IPS-11a (cell line): ENCODE results near the gene AP1AR.
"Not testable (repeated sequence)": the region's sequence is repeated elsewhere in the genome, so short reads cannot be mapped to it uniquely, and the experiment has no call there.

ENCODE experiments used
- H3K4me3 ChIP-seq: one replicate; pipeline ENCODE4 v1.5.1; 2013; ENCODE audit warnings: low read depth, low read length, control low read depth

Gene AP1AR

DNA sequence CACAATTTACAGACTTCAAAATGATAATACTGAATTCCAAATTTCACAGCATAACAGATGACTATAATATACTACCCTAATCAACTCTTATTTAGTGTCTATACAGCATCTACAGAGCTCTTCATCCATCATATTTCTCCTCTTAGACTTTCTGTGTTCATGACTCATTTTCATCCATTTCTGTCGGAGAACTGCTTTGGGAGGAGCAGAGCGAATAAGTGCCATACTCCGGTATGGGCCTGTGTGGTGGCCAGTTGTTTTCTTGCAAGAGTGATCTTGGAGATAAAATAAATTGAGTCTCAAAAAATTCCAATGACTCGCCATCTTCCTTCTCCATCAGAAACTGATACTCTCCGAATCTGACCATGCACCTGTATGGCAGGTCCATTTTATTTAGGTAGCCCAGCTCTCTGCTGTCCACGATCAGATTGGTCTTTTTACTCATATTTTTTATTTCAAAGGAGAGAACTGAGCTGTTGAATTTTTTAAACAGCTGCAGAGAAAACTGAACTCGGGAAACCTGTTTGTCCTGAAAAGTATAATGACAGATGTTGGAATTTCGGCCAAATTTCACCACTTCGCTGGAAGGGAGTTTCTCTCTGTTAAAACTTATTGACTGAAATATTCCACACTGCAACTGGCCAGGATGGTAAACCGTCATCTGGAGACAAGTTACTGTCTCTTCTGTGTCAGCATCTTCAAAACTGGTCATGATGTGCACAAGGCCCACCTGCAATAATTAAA lies 46.3 kb downstream of the AP1AR start:
- no peak overlapping the region for H3K4me3 ChIP-seq

DNA sequence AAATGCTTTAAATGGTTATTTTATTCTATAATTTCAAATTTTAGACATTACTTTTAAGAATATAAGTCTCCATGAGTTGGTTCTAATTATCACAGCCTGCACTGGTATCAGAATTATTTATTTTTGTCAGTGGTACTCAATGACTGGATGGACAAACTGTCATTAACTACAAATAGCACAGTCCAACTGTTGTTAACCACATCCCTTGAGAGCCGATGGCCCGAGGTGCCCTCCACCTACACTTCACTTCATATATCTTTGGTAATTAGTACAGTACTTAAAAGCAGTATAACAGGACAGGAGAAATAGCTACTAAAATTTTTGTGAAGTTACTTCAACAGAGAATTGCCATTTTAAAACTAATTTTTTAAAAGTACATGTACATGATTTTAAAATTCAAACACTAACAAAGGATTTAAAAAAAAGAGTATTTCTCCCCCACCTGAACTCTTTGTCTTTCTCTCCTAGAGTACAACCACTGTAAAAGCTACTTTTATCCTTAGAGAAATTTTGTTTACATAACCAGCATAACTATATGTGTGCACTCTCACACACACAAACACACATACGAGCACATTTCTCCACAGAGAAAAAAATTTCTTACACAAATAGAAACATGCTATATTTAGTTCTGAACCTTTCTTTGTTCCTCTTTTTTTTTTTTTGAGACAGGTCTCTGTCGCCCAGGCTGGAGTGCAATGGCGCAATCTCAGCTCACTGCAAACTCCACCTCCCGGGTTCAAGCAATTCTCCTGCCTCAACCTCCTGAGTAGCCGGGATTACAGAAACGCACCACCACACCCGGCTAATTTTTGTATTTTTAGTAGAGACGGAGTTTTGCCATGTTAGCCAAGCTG lies 47.7 kb downstream of the AP1AR start:
- H3K4me3 ChIP-seq: no peak overlapping the region

DNA sequence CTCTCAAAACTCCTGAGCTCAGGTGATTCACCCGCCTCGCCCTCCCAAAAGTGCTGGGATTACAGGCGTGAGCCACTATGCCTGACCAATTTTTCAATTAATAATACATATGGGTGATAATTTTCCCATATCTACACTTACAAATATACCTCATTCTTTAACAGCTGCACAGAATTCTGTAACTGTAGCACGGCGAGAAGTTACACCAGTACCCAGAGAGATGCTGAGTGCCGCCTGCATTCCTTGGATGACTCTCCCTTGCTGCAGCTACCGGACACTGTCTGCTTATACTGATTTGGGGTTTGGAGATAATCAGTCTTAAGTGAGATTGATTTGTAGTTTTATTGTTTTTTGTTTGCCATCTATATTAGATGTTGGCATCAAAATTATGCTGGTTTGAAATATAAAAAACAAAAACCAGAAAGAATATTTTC lies 48.3 kb downstream of the AP1AR start:
- no peak overlapping the region for H3K4me3 ChIP-seq

DNA sequence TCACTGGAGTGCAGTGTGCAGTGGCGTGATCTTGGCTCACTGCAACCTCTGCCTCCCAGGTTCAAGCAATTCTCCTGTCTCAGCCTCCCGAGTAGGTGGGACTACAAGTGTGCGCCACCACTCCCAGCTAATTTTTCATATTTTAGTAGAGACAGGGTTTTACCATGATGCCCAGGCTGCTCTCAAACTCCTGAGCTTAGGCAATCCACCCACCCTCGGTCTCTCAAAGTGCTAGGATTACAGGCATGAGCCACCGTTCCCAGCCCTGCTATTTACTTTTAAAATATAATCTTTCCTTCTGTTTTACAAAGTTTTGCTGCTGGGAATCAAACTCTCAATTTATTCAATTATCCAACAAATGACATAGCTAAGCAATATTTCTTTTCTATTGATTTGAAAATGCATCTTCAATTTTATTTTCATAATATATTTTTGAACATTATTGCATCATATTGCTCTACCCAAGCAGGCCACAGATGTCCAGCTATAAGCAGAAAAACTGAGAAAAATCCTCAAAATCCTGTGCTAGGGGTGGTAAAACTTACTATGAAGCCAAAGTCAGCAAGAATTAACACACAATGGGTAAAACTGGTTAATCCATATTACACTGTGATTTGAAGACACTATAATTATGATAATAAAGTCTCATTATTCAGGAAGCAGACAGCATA lies 48.9 kb downstream of the AP1AR start:
- H3K4me3 ChIP-seq: no peak overlapping the region

DNA sequence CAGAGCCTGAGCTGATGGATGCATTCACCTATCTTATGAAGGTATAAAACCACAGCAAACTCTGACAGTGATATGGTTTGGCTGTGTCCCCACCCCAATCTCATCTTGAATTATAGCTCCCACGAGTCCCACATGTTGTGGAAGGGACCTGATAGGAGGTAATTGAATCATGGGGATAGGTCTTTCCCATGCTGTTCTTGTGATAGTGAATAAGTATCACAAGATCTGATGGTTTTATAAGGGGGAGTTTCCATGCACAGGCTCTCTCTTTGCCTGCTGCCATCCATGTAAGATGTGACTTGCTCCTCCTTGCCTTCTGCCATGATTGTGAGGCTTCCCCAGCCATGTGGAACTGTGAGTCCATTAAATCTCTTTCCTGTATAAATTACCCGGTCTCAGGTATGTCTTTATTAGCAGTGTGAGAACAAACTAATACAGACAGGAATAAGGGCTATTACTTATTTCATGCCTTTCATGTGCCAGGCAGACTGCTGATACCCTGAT lies 50.4 kb downstream of the AP1AR start:
- H3K4me3 ChIP-seq: not testable (repeated sequence)

DNA sequence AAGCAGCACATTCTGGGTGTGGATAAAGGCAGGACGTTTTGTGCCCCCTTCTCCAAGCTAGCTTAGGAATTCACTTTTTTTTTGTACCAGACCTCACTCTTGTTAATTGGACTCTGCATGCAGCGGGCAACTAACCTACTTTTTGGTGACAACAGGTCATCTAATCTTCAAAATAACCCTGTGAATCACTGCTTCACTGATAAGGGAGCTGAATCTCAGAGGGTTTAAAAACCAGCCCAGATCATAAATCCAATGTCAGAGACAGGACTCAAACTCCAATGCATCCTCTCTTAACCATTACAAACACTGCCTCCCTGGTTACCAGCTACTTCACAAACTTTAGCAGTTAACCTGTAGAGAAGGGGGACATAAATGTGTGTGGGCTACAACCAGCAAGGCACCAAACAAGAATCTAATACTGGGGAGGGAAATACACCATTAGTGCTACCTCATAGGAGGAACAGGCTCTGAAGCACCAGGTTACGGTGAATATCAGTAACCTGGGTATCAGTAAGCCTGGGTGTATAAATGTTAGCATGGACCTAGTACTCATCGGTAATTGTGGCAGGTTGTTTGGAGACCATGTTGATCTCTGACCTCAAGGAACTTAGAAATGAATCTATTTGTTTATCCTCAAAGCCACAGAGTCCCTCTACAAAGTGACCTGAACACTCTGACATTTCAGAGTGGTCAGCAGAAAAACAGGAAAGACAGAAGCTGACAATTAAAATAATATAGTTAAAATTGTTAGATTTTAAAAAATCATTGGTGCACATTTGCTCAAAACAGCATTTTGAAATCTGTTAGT lies 51.5 kb downstream of the AP1AR start:
- H3K4me3 ChIP-seq: no peak overlapping the region

DNA sequence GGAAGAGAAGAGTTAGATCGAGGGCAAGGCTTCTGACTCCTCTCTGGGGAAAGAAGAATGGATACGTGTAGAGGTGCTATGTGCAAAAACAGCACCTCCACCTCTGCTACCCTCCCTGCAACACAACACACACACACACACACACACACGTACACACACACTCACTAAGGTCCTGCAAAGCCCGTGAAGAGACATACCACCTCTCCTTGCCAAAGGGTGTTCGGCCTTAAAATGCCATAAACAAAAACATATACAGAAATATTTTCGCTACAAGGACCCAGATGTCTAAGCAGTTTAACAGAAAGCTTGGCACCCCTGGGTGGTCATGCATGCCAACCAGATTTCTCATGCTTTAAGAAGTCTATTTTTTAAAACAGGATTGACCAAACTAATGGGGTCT lies 52.6 kb downstream of the AP1AR start:
- H3K4me3 ChIP-seq: no peak overlapping the region

DNA sequence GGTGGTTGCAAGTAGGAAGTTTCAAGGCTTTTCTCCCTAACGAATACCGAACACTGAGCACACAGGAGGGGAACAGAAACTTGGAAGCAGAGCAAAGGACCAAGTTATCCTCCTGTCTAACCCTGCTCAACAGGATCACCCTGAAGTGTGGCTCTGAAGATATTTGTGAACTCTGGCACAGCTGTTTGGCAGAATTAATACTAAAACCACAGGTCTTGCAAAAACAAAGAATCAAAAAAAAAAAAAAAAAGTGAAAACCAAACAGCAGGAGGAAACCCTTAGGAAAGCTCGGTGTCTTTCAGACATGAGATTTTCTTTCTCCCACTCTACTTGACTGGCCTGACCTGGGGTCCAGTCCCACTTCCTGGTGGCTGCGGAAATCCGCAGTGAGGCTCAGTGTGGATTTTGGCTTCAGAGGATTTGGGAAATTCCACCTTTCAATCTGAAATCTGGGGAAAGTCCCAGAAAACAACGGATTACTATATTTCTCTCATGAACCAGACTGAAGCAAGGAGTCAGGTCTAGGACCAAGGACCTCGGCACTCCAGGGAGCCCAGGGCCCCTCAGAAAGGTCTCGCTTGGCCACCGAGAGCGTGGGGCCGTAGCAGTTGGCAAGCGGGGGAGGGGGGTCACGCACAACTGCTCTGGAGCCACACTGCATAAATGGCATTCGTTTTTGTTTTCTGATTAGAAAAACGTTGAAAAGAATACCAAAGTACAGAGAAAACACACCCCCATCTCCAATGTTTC lies 53.2 kb downstream of the AP1AR start:
- H3K4me3 ChIP-seq: peak overlapping the region; percentile 68

DNA sequence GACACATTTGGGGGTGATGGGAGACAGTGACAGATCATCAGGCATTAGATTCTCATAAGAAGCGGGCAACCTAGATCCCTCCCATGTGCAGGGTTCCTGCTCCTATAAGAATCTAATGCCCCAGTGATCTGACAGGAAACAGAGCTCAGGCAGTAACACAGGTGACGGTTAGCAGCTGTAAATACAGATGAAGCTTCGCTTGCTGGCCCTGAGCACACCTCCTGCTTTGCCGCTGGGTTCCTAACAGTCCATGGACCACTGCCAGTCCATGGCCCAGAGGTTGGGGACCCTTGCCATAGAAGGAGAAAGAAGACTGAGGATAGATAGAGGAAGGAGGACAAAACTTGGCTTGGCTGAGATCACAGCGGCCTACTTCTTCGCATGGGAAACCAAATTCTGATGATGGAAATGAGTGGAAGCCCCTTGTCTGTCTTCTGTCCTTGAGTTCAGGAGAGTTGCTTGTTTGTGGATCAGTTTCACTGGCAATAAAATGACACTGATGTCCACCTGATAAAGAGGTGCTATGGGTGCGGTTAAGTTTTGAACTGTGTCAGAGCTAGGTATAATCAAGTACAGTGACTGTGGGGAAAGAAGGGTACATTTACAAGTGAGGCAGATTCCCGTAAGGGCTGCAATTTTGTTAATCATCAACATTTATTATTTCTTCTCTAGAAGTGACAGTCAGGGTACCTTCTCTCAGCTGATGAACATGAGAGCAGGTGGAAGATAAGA lies 55.8 kb downstream of the AP1AR start:
- no peak overlapping the region for H3K4me3 ChIP-seq

DNA sequence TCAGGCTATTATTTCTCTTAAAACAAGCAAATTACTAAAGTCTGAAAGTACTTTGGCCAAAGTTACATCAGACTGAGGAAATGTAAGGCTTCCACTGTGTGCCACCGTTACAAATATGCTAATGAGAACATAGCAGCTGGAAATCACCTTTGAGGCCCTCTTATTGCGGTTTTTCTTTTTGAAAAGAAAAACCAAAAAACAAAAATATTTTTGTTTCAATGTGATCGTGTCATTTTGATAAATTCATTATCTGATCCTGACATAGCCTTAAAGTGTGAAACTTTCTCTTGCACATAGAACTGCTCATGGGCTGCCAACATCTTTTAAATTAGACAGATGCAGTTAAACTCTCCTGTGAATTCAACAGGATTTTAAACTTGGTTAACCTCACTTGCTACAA lies 56.9 kb downstream of the AP1AR start:
- H3K4me3 ChIP-seq: no peak overlapping the region

DNA sequence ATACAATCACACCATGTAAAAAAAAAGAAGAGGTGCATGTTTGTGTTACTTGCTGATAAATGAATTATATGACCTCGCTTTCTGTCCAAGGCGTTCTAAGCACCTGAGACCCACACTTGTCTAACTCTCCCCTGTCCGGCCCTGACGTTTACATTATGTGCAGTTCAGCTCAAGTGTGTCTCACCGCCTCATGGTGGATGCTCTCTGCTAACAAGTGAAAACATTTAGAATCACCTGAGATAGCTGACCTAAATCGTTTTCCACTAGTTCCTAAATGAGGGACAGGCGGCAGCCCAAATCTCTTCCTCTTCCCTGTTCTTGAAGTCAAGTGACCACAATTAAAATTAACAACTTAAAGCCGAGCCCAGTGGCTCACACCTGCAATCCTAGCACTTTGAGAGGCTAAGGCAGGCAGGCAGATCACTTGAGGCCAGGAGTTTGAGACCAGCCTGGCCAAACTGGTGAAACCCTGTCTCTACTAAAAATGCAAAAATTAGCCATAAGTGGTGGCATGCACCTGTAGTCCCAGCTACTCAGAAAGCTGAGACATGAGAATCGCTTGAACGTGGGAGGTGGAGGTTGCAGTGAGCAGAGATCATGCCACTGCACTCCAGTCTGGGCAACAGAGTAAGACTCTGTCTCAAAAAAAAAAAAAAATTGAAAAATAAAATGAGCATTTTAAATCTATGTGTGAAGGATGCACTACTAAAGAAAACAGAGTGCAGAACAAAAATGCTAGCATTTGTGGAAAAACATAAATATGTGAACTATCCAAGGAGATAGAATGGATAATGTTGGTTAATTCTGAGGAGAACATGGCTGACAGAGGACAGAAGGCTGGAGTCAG lies 58.0 kb downstream of the AP1AR start:
- H3K4me3 ChIP-seq: no peak overlapping the region

DNA sequence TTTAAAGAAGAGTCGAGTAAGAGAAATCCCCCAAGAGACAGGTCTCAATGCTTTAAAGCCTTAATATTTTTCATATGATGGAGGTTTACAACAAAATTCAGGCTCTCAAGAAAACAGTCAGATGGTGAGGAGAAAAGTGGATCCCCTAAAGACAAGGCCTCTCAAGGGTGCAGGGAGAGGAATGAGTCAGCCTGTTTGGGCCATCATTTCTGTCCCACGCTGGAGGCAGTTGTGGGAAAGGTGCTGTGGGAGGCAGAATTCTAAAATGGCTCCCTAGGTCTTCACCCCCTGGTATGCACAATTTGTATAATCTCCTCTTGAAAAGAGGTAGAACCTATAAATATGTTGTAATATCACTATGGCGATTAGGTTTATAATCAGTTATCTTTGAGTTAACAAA lies 58.8 kb downstream of the AP1AR start:
- no peak overlapping the region for H3K4me3 ChIP-seq

DNA sequence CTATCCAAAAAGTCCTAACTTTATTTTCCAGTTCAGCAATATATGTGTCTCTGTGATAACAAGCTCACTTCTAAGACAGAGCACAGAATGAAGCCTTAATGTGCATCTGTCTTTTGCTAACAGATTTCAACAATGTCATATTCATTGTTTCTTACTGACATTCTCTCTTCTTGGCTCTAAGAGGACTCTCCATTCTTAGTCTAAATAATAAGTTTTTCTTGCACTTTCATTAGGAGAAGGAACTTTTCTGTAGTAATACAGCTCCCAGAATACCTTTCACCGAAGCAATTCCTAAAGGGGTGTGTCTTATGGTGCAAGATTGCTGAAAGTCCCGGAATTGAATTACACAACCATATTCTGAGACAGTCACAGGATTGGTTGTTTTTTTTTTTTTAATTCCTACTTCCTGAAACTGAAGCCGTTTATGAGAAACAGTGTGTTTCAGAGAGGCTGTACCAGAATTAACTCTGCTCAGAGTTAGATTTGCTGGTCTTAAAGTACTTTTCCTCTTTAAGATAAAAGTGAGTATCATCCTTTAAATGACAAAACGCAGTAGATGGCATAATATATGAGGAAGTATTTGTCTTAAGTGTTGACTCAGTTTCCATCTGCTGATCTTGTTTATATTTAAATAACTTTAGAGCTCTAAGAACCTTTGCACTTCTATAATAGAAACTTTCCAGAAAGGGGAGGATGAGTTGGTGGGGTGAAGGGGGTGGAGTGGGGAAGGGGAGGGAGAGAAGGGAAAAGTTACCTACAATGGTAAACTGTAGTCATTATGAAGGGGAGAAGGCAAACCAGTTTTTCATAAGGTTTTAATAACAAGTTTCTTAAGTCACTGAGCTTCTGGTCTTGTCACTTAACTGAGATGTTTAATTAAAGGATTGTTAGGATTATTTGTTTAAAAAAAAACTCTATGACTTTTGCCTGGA lies 65.6 kb downstream of the AP1AR start, which contains the start of gene ALPK1:
Gene ALPK1, plus strand, starts transcription at position 421 of the 932 bp plus-strand sequence.
- no peak within 1 kb of the TSS for H3K4me3 ChIP-seq

DNA sequence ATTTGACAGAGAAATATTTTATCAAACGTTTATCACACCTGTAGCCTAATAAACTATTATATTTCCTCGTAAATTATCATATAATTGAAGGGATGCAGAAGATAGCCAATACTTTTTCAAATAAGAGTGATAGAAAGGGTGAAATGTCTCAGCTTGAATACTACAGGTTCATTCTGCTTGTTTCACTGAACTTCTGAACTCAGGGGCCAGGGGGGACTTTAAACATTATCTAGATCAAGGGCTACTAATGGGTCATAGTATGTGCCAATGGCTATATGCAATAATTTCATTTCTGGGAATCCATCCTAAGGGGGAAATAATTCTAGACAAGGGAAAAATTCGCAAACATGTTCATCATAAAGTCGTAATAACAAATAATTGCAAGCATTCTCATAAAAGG lies 68.1 kb downstream of the AP1AR start:
- no peak overlapping the region for H3K4me3 ChIP-seq

DNA sequence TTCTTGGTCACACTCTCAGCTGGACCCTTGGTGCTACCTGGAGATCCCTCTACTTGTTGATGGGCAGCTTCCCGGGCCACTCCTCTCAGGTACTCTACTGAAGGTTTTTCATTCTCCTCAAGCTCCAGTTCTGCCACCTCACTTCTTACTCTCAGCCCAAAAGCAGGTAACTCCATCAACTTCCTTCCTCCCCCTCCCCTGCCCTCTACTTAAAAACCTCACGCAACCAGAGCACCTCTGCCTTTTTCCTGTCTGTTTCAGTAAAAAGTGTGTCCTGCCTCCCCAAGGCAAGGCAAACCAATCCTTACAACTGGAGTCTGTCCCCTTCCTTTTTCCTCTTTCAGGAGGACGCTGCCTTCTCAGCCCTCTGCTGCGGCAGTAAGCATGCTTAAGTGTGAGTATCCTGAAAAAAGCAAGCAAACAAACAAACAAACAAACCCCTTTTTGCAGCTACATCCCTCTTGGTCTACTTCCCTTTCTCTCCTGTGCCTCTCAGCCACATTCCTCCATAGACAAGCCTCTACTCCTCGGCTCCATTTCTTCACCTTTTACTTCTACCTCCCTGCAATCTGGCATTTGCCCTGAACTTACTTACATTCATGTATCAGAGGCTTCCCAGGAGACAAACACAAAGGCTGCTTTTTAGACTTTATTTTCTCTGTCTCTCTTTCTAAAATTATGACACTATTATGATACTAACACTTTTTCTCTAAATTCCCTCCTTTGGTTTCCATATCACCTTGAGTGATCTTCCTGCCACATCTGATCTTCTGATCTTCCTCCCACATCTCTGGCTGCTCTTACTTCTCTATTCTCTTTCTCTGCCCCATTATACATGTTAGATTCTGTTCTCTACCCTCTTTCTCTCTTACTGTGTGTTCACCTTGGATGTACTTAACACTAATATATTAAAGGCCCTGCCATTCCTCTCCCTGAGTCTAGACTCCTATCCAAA lies 71.0 kb downstream of the AP1AR start:
- H3K4me3 ChIP-seq: no peak overlapping the region

DNA sequence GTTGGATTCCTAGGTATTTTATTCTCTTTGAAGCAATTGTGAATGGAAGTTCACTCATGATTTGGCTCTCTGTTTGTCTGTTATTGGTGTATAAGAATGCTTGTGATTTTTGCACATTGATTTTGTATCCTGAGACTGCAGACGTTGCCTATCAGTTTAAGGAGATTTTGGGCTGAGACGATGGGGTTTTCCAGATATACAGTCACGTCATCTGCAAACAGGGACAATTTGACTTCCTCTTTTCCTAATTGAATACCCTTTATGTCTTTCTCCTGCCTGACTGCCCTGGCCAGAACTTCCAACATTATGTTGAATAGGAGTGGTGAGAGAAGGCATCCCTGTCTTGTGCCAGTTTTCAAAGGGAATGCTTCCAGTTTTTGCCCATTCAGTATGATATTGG lies 73.9 kb downstream of the AP1AR start:
- H3K4me3 ChIP-seq: not testable (repeated sequence)
